Measurements from ENCODE around the gene CORO2A.

CORO2A gene

DNA sequence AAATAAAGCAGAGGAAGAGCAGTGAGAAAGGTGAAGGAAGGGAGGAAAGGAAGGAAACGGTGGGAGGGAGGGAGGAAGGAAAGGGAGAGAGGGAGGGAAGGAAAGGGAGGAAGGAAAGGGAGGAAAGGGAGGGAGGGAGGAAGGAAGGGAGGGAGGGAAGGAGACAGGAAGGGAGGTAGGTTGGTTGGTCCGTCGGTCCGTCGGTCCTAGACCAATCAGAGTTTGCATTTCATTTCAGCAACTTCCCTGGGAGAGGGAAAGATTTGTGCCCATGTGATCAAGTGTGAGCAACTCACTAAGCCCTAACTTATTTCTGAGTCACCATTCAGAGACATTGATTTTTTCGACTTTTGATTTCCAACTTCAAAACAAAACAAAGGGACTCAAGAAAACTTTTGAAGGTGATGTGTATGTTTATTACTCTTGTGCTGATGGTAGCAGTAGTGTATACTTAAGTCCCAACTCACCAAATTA, 117.1 kb downstream of the CORO2A start:
- no peak for TF ChIP-seq ZFX (IDR thresholded peaks at IDR 0.05; ENCODE audit: borderline replicate concordance)
- TF ChIP-seq, protein P1, sequence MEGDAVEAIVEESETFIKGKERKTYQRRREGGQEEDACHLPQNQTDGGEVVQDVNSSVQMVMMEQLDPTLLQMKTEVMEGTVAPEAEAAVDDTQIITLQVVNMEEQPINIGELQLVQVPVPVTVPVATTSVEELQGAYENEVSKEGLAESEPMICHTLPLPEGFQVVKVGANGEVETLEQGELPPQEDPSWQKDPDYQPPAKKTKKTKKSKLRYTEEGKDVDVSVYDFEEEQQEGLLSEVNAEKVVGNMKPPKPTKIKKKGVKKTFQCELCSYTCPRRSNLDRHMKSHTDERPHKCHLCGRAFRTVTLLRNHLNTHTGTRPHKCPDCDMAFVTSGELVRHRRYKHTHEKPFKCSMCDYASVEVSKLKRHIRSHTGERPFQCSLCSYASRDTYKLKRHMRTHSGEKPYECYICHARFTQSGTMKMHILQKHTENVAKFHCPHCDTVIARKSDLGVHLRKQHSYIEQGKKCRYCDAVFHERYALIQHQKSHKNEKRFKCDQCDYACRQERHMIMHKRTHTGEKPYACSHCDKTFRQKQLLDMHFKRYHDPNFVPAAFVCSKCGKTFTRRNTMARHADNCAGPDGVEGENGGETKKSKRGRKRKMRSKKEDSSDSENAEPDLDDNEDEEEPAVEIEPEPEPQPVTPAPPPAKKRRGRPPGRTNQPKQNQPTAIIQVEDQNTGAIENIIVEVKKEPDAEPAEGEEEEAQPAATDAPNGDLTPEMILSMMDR (IDR thresholded peaks at IDR 0.05) = no peak
- peak overlapping the region; percentile 96 for H3K27ac ChIP-seq

GRCh38 chr9:98074115-98074990, 118.1 kb downstream of the CORO2A start:
- TF ChIP-seq, protein P1 (IDR thresholded peaks at IDR 0.05) = peak; percentile 96
- TF ChIP-seq ZFX (IDR thresholded peaks at IDR 0.05; ENCODE audit: borderline replicate concordance) = no peak
- peak overlapping the region; percentile 96 for H3K27ac ChIP-seq

DNA sequence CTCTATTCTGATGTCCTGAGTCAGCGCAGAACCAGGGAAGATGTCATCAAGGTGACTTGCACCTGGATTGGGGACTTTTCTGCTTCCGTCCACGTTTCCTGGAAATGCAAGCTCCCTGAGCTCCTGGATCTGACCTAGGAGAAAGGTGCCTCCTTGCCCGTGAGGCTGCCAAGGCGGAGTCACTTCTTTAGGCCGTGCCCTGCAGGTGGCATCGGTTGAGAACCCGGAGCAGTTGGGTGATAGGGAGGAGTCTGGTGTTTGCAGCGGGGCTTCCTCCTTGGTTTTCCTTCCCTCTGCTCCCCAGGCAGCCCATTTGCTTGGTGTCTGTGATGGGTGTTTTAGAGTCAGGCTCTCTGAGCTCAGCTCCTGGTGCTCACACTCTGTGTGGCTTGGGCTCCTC, 120.7 kb downstream of the CORO2A start:
- TF ChIP-seq, protein P1 (IDR thresholded peaks at IDR 0.05) = 0 out of 2 replicates have a peak, but pooled peaks have one; percentile 14
- TF ChIP-seq ZFX (IDR thresholded peaks at IDR 0.05; ENCODE audit: borderline replicate concordance) = no peak
- peak overlapping the region; percentile 96 for H3K27ac ChIP-seq
